T-cell (primary cell): ENCODE data around the gene CFAP300. TPM values are rescaled to one million over a fixed set of nuclear protein-coding genes. Genes with fewer than 3 reads are reported as not detected.

ENCODE experiments used
- ATAC-seq, 4 experiments: fragments of 200-7000 bp in 3 of 4; fragments of 150-1000 bp in 1 of 4; cut with Tn5 transposase; replicated peaks in 1 of 4; 1 replicate in 3 of 4; 2 replicates in 1 of 4; pipeline ENCODE4 v1.10.0; 2021; ENCODE audit warnings: moderate library complexity in 3 of 4, mild to moderate bottlenecking in 2 of 4, moderate number of reproducible peaks in 1 of 4
- CTCF ChIA-PET, 2 donors: fragments of 300-600 bp; sonication (Branson Sonifier 250); formaldehyde crosslinking; loops; one replicate each; lab custom pipeline; 2022; ENCODE audit warnings: antibody characterized with exemption in 2 of 2; lab: Charles Lee
- POLR2A ChIA-PET, 2 donors: fragments of 300-600 bp; sonication (Branson Sonifier 250); formaldehyde crosslinking; loops; one replicate each; lab custom pipeline; 2022; ENCODE audit warnings: antibody characterized with exemption in 2 of 2; lab: Charles Lee
- DNase-seq, 35 experiments: peaks; one replicate each; pipeline versions ENCODE4 v3.0.0 to v3.0.0-alpha.2; 2013 to 2023
- H3K27ac ChIP-seq: one replicate; pipeline ENCODE4 v1.5.1; 2013; ENCODE audit warnings: low read length
- H3K27me3 ChIP-seq, 2 experiments: replicated peaks in 1 of 2; 1 replicate in 1 of 2; 2 replicates in 1 of 2; pipeline versions ENCODE4 v1.6.1 to v1.7.0; 2013; ENCODE audit warnings: low read length in 1 of 2, mixed read lengths in 1 of 2; ENCODE audit not compliant: control insufficient read depth in 2 of 2, insufficient read depth in 2 of 2; ENCODE audit errors: extremely low read depth in 1 of 2
- H3K36me3 ChIP-seq, 2 donors: 1 replicate in 1 of 2; 2 replicates in 1 of 2; pipeline versions ENCODE4 v1.6.1 to v1.7.0; 2013; ENCODE audit warnings: low read length in 1 of 2; ENCODE audit not compliant: control insufficient read depth in 2 of 2, insufficient read depth in 1 of 2; ENCODE audit errors: extremely low read depth in 1 of 2
- H3K4me1 ChIP-seq, 2 experiments: 1 replicate in 1 of 2; 2 replicates in 1 of 2; pipeline versions ENCODE4 v1.6.1 to v1.7.0; 2013; ENCODE audit warnings: low read length in 2 of 2, mixed read lengths in 1 of 2; ENCODE audit not compliant: insufficient read depth in 2 of 2, control insufficient read depth in 1 of 2; ENCODE audit errors: extremely low read depth in 1 of 2
- H3K4me3 ChIP-seq, 2 donors: 1 replicate in 1 of 2; 2 replicates in 1 of 2; pipeline versions ENCODE4 v1.5.1 to v1.7.0; 2013; ENCODE audit warnings: mild to moderate bottlenecking in 2 of 2, low read length in 1 of 2, moderate library complexity in 1 of 2; ENCODE audit not compliant: control insufficient read depth in 1 of 2; ENCODE audit errors: extremely low read depth in 1 of 2
- H3K9me3 ChIP-seq: 2 replicates; pipeline ENCODE4 v1.7.0; 2013
- H3K27ac Mint-ChIP-seq, 2 donors: one replicate each; pipeline ENCODE4 v1.8.0; 2020 to 2021; ENCODE audit warnings: mild to moderate bottlenecking in 2 of 2, mixed read lengths in 2 of 2
- H3K27me3 Mint-ChIP-seq, 2 donors: one replicate each; pipeline ENCODE4 v1.8.0; 2021 to 2022; ENCODE audit warnings: mixed read lengths in 2 of 2
- H3K36me3 Mint-ChIP-seq: one replicate; pipeline ENCODE4 v1.8.0; 2021; ENCODE audit warnings: mixed read lengths
- H3K4me1 Mint-ChIP-seq, 3 donors: one replicate each; pipeline ENCODE4 v1.8.0; 2020 to 2022; ENCODE audit warnings: mixed read lengths in 3 of 3, mild to moderate bottlenecking in 1 of 3
- H3K4me3 Mint-ChIP-seq, 3 donors: one replicate each; pipeline ENCODE4 v1.8.0; 2020 to 2022; ENCODE audit warnings: mild to moderate bottlenecking in 3 of 3, mixed read lengths in 3 of 3, moderate library complexity in 3 of 3
- H3K9me3 Mint-ChIP-seq, 3 donors: one replicate each; pipeline ENCODE4 v1.8.0; 2020 to 2022; ENCODE audit warnings: mixed read lengths in 3 of 3
- WGBS: methylation state at CpG from one replicate; pipeline ENCODE4 v1.1.5; 2013; ENCODE audit warnings: missing lambda C conversion rate; ENCODE audit not compliant: insufficient coverage; 5-methylcytosine and 5-hydroxymethylcytosine counted together
- total RNA-seq, 35 experiments: library from RNA in 6 of 35; stranded (reverse) in 6 of 35; fragments of 120-200 nt in 1 of 35; gene quantifications; one replicate each; pipeline versions ENCODE4 v1.2.1 to v1.2.4 and lab custom pipeline; 2013 to 2026

Gene CFAP300
- total RNA-seq, 5 donors from 2014 or later (not counting 1 experiment from before 2014, with no cell fraction given) = not detected

GRCh38 chr11:102064316-102064715, 17.1 kb downstream of the CFAP300 start:
- no peaks in the 10 kb centered on the region for H3K36me3 Mint-ChIP-seq
- 91% methylated on average over 1 of the region's 2 CpGs for WGBS

GRCh38 chr11:102070766-102071165, 23.5 kb downstream of the CFAP300 start:
- ChIA-PET POLR2A (no interaction called here), CTCF (no interaction called here)
- H3K4me3 Mint-ChIP-seq = no peak overlapping the region
- no peaks in the 10 kb centered on the region for H3K27me3 Mint-ChIP-seq
- no peaks in the 10 kb centered on the region for H3K36me3 Mint-ChIP-seq
- Histone ChIP-seq H3K4me3 (no peak overlapping the region), H3K4me1 (no peaks in the 10 kb centered on the region), H3K9me3 (peaks cover 4% of the 10 kb centered on the region), H3K36me3 (no peaks in the 10 kb centered on the region), H3K27me3 (peaks cover 0 to 7% of the 10 kb centered on the region in 2 experiments), H3K27ac (no peak overlapping the region)
- no CpG with 5 or more reads among the region's 1 CpG for WGBS
- H3K27ac Mint-ChIP-seq = no peak overlapping the region
- DNase-seq = no peak
- H3K4me1 Mint-ChIP-seq = no peaks in the 10 kb centered on the region
- H3K9me3 Mint-ChIP-seq = peaks cover 12 to 30% (median 18%) of the 10 kb centered on the region in 3 donors
- ATAC-seq = no peak

More at GRCh38 chr11:102064316-102064715, 17.1 kb downstream of the CFAP300 start:
- DNase-seq (no peak), ATAC-seq (no peak)
- Histone ChIP-seq H3K4me3 (no peak overlapping the region), H3K4me1 (no peaks in the 10 kb centered on the region), H3K27ac (no peak overlapping the region), H3K36me3 (no peaks in the 10 kb centered on the region), H3K9me3 (no peaks in the 10 kb centered on the region), H3K27me3 (peaks cover 0 to 16% of the 10 kb centered on the region in 2 experiments)
- ChIA-PET CTCF (no interaction called here), POLR2A (no interaction called here)
- no peak overlapping the region for H3K4me3 Mint-ChIP-seq
- H3K27ac Mint-ChIP-seq = no peak overlapping the region
- peaks cover 17% of the 10 kb centered on the region in 2 donors for H3K27me3 Mint-ChIP-seq
- no peaks in the 10 kb centered on the region for H3K4me1 Mint-ChIP-seq
- H3K9me3 Mint-ChIP-seq = no peaks in the 10 kb centered on the region

- H3K9me3 ChIP-seq = peaks cover 4% of the 10 kb centered on the region
- ChIA-PET CTCF (no interaction called here), POLR2A (no interaction called here)
- H3K27me3 ChIP-seq = peaks cover 0 to 7% of the 10 kb centered on the region in 2 experiments
- Mint-ChIP-seq H3K27ac (no peak overlapping the region), H3K36me3 (no peaks in the 10 kb centered on the region), H3K4me3 (no peak overlapping the region), H3K4me1 (no peaks in the 10 kb centered on the region), H3K27me3 (peaks cover 0 to under 1% of the 10 kb centered on the region in 2 donors), H3K9me3 (peaks cover 12 to 30% (median 18%) of the 10 kb centered on the region in 3 donors)
- DNase-seq = no peak
- no peaks in the 10 kb centered on the region for H3K36me3 ChIP-seq
- H3K4me1 ChIP-seq = no peaks in the 10 kb centered on the region
- no CpG with 5 or more reads among the region's 1 CpG for WGBS
- H3K4me3 ChIP-seq = no peak overlapping the region
- H3K27ac ChIP-seq = no peak overlapping the region
- ATAC-seq = no peak
Observed at GRCh38 chr11:102071497-102072472, 24.5 kb downstream of the CFAP300 start.

- 68% methylated on average over 2 of the region's 2 CpGs for WGBS
- Mint-ChIP-seq H3K36me3 (no peaks in the 10 kb centered on the region), H3K4me1 (no peaks in the 10 kb centered on the region), H3K9me3 (peaks cover 12 to 30% (median 18%) of the 10 kb centered on the region in 3 donors), H3K27ac (no peak overlapping the region), H3K27me3 (peaks cover 0 to 5% of the 10 kb centered on the region in 2 donors), H3K4me3 (no peak overlapping the region)
- H3K4me1 ChIP-seq = no peaks in the 10 kb centered on the region
- DNase-seq = no peak
- H3K4me3 ChIP-seq = no peak overlapping the region
- H3K36me3 ChIP-seq = no peaks in the 10 kb centered on the region
- CTCF ChIA-PET = no interaction called here
- peaks cover 4% of the 10 kb centered on the region for H3K9me3 ChIP-seq
- no peak overlapping the region for H3K27ac ChIP-seq
- peaks cover 0 to 7% of the 10 kb centered on the region in 2 experiments for H3K27me3 ChIP-seq
- no peak for ATAC-seq
- POLR2A ChIA-PET = no interaction called here
Observed at GRCh38 chr11:102073253-102073652, 26.0 kb downstream of the CFAP300 start.

- Mint-ChIP-seq H3K27me3 (peaks cover 3 to 7% of the 10 kb centered on the region in 2 donors), H3K27ac (no peak overlapping the region), H3K4me3 (no peak overlapping the region), H3K4me1 (no peaks in the 10 kb centered on the region), H3K9me3 (no peaks in the 10 kb centered on the region), H3K36me3 (no peaks in the 10 kb centered on the region)
- no peak for DNase-seq
- Histone ChIP-seq H3K27ac (no peak overlapping the region), H3K9me3 (no peaks in the 10 kb centered on the region), H3K4me3 (no peak overlapping the region), H3K27me3 (peaks cover 2% of the 10 kb centered on the region in 2 experiments), H3K4me1 (no peaks in the 10 kb centered on the region), H3K36me3 (no peaks in the 10 kb centered on the region)
- CTCF ChIA-PET = no interaction called here
- no peak for ATAC-seq
- POLR2A ChIA-PET = no interaction called here
Observed at GRCh38 chr11:102079625-102080024, 32.4 kb downstream of the CFAP300 start.

GRCh38 chr11:102081313-102081712, 34.1 kb downstream of the CFAP300 start:
- H3K4me1 ChIP-seq = no peaks in the 10 kb centered on the region
- 78% methylated on average over 6 of the region's 7 CpGs for WGBS
- Mint-ChIP-seq H3K9me3 (no peaks in the 10 kb centered on the region), H3K4me1 (no peaks in the 10 kb centered on the region), H3K4me3 (no peak overlapping the region), H3K27ac (no peak overlapping the region), H3K36me3 (no peaks in the 10 kb centered on the region), H3K27me3 (peaks cover 5 to 9% of the 10 kb centered on the region in 2 donors)
- no peak for ATAC-seq
- peaks cover 2 to 3% of the 10 kb centered on the region in 2 experiments for H3K27me3 ChIP-seq
- H3K4me3 ChIP-seq = no peak overlapping the region
- no peak for DNase-seq
- no peaks in the 10 kb centered on the region for H3K36me3 ChIP-seq
- H3K9me3 ChIP-seq = no peaks in the 10 kb centered on the region
- CTCF ChIA-PET = interaction anchor here in 1 of 2 donors (0.6 kb wide), 1 partner anchor 175 kb away, joined by 3 read pairs; no protein-coding TSS in a partner anchor
- POLR2A ChIA-PET = no interaction called here
- no peak overlapping the region for H3K27ac ChIP-seq
